MCF 10A (cell line): ENCODE data around the gene CABLES2. TPM values are rescaled to one million over a fixed set of nuclear protein-coding genes. Genes with fewer than 3 reads are reported as not detected.

Experiments
- BruUV-seq: library from RNA; stranded (reverse); fragments of 400-500 nt; replicated peaks from 2 replicates; lab custom pipeline; 2021; lab: Mats Ljungman, UMichigan
- CTCF ChIA-PET: fragments of 300-600 bp; sonication (Branson Sonifier 250); formaldehyde crosslinking; extraction: SDS; loops from one replicate; lab custom pipeline; 2021; ENCODE audit warnings: antibody characterized with exemption, inconsistent platforms; lab: Yijun Ruan, JAX
- POLR2A ChIA-PET: fragments of 300-600, 350-650 bp; sonication (Branson Sonifier 250); formaldehyde crosslinking; extraction: SDS; loops from one replicate; lab custom pipeline; 2020; ENCODE audit warnings: antibody characterized with exemption, inconsistent platforms; lab: Yijun Ruan, JAX
- DNase-seq: peaks from one replicate; pipeline ENCODE4 v3.0.0-alpha.2; 2018; ENCODE audit not compliant: unreplicated experiment
- H3K27ac Mint-ChIP-seq: one replicate; pipeline ENCODE4 v1.8.0; 2022; ENCODE audit warnings: mild to moderate bottlenecking, low read depth, mixed read lengths; ENCODE audit not compliant: unreplicated experiment
- H3K27me3 Mint-ChIP-seq: one replicate; pipeline ENCODE4 v1.8.0; 2022; ENCODE audit warnings: mixed read lengths; ENCODE audit not compliant: insufficient read depth, unreplicated experiment
- H3K36me3 Mint-ChIP-seq: one replicate; pipeline ENCODE4 v1.8.0; 2022; ENCODE audit warnings: mild to moderate bottlenecking, moderate library complexity, mixed read lengths; ENCODE audit not compliant: insufficient read depth, unreplicated experiment
- H3K4me1 Mint-ChIP-seq: one replicate; pipeline ENCODE4 v1.8.0; 2022; ENCODE audit warnings: mixed read lengths; ENCODE audit not compliant: insufficient read depth, unreplicated experiment
- H3K4me3 Mint-ChIP-seq: one replicate; pipeline ENCODE4 v1.8.0; 2022; ENCODE audit warnings: mild to moderate bottlenecking, moderate library complexity, mixed read lengths; ENCODE audit not compliant: unreplicated experiment
- H3K9me3 Mint-ChIP-seq: one replicate; pipeline ENCODE4 v1.8.0; 2022; ENCODE audit warnings: mixed read lengths; ENCODE audit not compliant: unreplicated experiment
- CTCF ChIP-seq: fragments of 200-600 bp; IDR thresholded peaks from one replicate; pipeline ENCODE4 v1.8.0; 2022; ENCODE audit warnings: antibody characterized with exemption, mild to moderate bottlenecking; ENCODE audit not compliant: unreplicated experiment
- intact Hi-C: fragments of 100-400 bp; cut with micrococcal nuclease; formaldehyde crosslinking; loops from 2 replicates; pipeline ENCODE4 v1.14.1; 2022
- total RNA-seq: library from RNA; stranded (reverse); gene quantifications from 2 replicates; pipeline ENCODE4 v1.2.3, GENCODE V29; 2022

The CABLES2 gene
- total RNA-seq, 1 experiment from 2014 or later: 1.5 TPM

GRCh38 chr20:62370115-62370806, 36.8 kb downstream of the CABLES2 start:
- ChIA-PET CTCF (interaction anchor here (0.7 to 6.6 kb wide), 10 partner anchors 10 to 71 kb away, joined by 3 to 52 read pairs (median 4); partner anchors contain the start of gene RPS21), POLR2A (interaction anchor here (0.6 to 12.9 kb wide), 10 partner anchors 8 to 1312 kb away, joined by 3 to 347 read pairs (median 58); partner anchors contain the start of genes ADRM1 and RPS21)
- peak overlapping the region; percentile 9 for H3K27ac Mint-ChIP-seq
- no TSS peak for BruUV-seq
- no peaks in the 10 kb centered on the region for H3K27me3 Mint-ChIP-seq
- peaks cover 32% of the 10 kb centered on the region for H3K4me1 Mint-ChIP-seq
- H3K9me3 Mint-ChIP-seq: no peaks in the 10 kb centered on the region
- TF ChIP-seq CTCF: no peak
- intact Hi-C loops: no loop called here
- no peak overlapping the region for H3K4me3 Mint-ChIP-seq
- DNase-seq: peak; percentile 88
- H3K36me3 Mint-ChIP-seq: peaks cover 15% of the 10 kb centered on the region

GRCh38 chr20:62369815-62370114, 37.3 kb downstream of the CABLES2 start:
- Mint-ChIP-seq H3K9me3 (no peaks in the 10 kb centered on the region), H3K36me3 (peaks cover 20% of the 10 kb centered on the region), H3K27ac (no peak overlapping the region), H3K27me3 (no peaks in the 10 kb centered on the region), H3K4me1 (peaks cover 37% of the 10 kb centered on the region), H3K4me3 (peak overlapping the region; percentile 80)
- BruUV-seq: no TSS peak
- intact Hi-C loops: loop anchor here (5.0 kb wide), 1 partner anchor 67 kb away; the partner anchor contains the start of gene ADRM1
- no peak for TF ChIP-seq CTCF
- no peak for DNase-seq
- POLR2A ChIA-PET: interaction anchor here (0.6 to 12.9 kb wide), 12 partner anchors 8 to 1699 kb away, joined by 3 to 347 read pairs (median 8); partner anchors contain the start of genes ADRM1 and RPS21
- CTCF ChIA-PET: interaction anchor here (0.8 to 8.3 kb wide), 7 partner anchors 7 to 71 kb away, joined by 3 to 87 read pairs (median 15); no protein-coding TSS in a partner anchor

- peak; percentile 76 for DNase-seq
- Mint-ChIP-seq H3K9me3 (no peaks in the 10 kb centered on the region), H3K4me1 (peaks cover 35% of the 10 kb centered on the region), H3K27ac (no peak overlapping the region), H3K27me3 (no peaks in the 10 kb centered on the region), H3K36me3 (peaks cover 24% of the 10 kb centered on the region), H3K4me3 (peak overlapping the region; percentile 80)
- intact Hi-C loops: loop anchor here (5.0 kb wide), 1 partner anchor 67 kb away; the partner anchor contains the start of gene ADRM1
- peak; percentile 30 for TF ChIP-seq CTCF
- BruUV-seq: no TSS peak
- POLR2A ChIA-PET: interaction anchor here (0.6 to 12.9 kb wide), 16 partner anchors 8 to 1699 kb away, joined by 3 to 347 read pairs (median 5); partner anchors contain the start of genes ADRM1 and RPS21
- CTCF ChIA-PET: interaction anchor here (0.6 to 8.3 kb wide), 15 partner anchors 8 to 358 kb away, joined by 3 to 87 read pairs (median 5); partner anchors contain the start of gene RPS21
Observed at GRCh38 chr20:62368976-62369814, 37.9 kb downstream of the CABLES2 start.
